Smooth muscle cell (in vitro differentiated cells): Measurements from ENCODE around the gene GBX1. TPM values are rescaled to one million over a fixed set of nuclear protein-coding genes. Genes with fewer than 3 reads are reported as not detected.

Experiments used
- DNase-seq: peaks from one replicate; lab custom pipeline; 2025; ENCODE audit not compliant: unreplicated experiment; lab: John Stamatoyannopoulos, UW
- H2AFZ ChIP-seq: fragments of 200-600 bp; sonication (generic); 2 replicates; pipeline ENCODE4 v1.6.0; 2016; ENCODE audit warnings: antibody characterized with exemption, low read depth, mild to moderate bottlenecking
- H3F3A ChIP-seq: fragments of 200-600 bp; sonication (generic); 2 replicates; pipeline ENCODE4 v1.6.0; 2017; ENCODE audit warnings: antibody characterized with exemption, low read depth
- H3K27ac ChIP-seq: fragments of 200-600 bp; sonication (generic); 2 replicates; pipeline ENCODE4 v1.5.1; 2016; ENCODE audit warnings: low read depth, mild to moderate bottlenecking
- H3K27me3 ChIP-seq: fragments of 200-600 bp; sonication (generic); 2 replicates; pipeline ENCODE4 v1.6.1; 2016; ENCODE audit warnings: low read depth, mild to moderate bottlenecking
- H3K36me3 ChIP-seq: fragments of 200-600 bp; sonication (generic); 2 replicates; pipeline ENCODE4 v1.5.1; 2016; ENCODE audit warnings: low read depth
- H3K4me1 ChIP-seq: fragments of 200-600 bp; sonication (generic); 2 replicates; pipeline ENCODE4 v1.5.1; 2016; ENCODE audit warnings: low read depth
- H3K4me2 ChIP-seq: fragments of 200-600 bp; sonication (generic); 2 replicates; pipeline ENCODE4 v1.6.0; 2016; ENCODE audit warnings: mild to moderate bottlenecking
- H3K4me3 ChIP-seq: fragments of 200-600 bp; sonication (generic); 2 replicates; pipeline ENCODE4 v1.5.1; 2016; ENCODE audit warnings: mild to moderate bottlenecking
- H3K79me2 ChIP-seq: fragments of 200-600 bp; sonication (generic); 2 replicates; pipeline ENCODE4 v1.6.0; 2016; ENCODE audit warnings: low read depth, mild to moderate bottlenecking
- H3K9ac ChIP-seq: fragments of 200-600 bp; sonication (generic); 2 replicates; pipeline ENCODE4 v1.6.0; 2016; ENCODE audit warnings: low read depth
- H3K9me3 ChIP-seq: fragments of 200-600 bp; sonication (generic); replicated peaks from 2 replicates; pipeline ENCODE4 v1.5.1; 2016; ENCODE audit warnings: low read depth
- H4K20me1 ChIP-seq: fragments of 200-600 bp; sonication (generic); 2 replicates; pipeline ENCODE4 v1.6.0; 2016; ENCODE audit warnings: low read depth
- CTCF ChIP-seq: fragments of 200-600 bp; sonication (generic); IDR thresholded peaks from 2 replicates; pipeline ENCODE4 v1.5.1; 2017; ENCODE audit warnings: borderline replicate concordance, mild to moderate bottlenecking, antibody characterized with exemption; ENCODE audit not compliant: insufficient read depth, poor library complexity, severe bottlenecking
- WGBS: methylation state at CpG from one replicate; pipeline ENCODE4 v1.1.7; 2016; ENCODE audit warnings: low lambda C conversion rate; 5-methylcytosine and 5-hydroxymethylcytosine counted together
- polyA plus RNA-seq: library from polyadenylated mRNA; unstranded; fragments of >200 nt; fragmentation: Nextera tagmentation; extraction: Ambion mirVana; gene quantifications from 2 replicates; pipeline ENCODE4 v1.2.1, GENCODE V29; 2016
- total RNA-seq: library from RNA; depleted of rRNA; stranded (reverse); fragments of >200 nt; gene quantifications from 2 replicates; pipeline ENCODE4 v1.2.3, GENCODE V29; 2014

GBX1 gene
- total and polyA plus RNA-seq, 2 experiments from 2014 or later: not detected

GRCh38 chr7:151126491-151127137 is 40.9 kb downstream of the GBX1 start:
- no peak overlapping the region for H3K4me3 ChIP-seq
- no peaks in the 10 kb centered on the region for H3K79me2 ChIP-seq
- no peak overlapping the region for H3K4me2 ChIP-seq
- no peak for DNase-seq
- 88% methylated on average over 11 of the region's 19 CpGs for WGBS
- peaks cover 89% of the 10 kb centered on the region for H4K20me1 ChIP-seq
- TF ChIP-seq CTCF: no peak
- peaks cover 3% of the 10 kb centered on the region for H3F3A ChIP-seq
- no peak overlapping the region for H3K27ac ChIP-seq
- H3K9ac ChIP-seq: no peak overlapping the region
- no peaks in the 10 kb centered on the region for H3K27me3 ChIP-seq
- no peaks in the 10 kb centered on the region for H3K9me3 ChIP-seq
- H2AFZ ChIP-seq: no peak overlapping the region
- no peaks in the 10 kb centered on the region for H3K4me1 ChIP-seq
- H3K36me3 ChIP-seq: no peaks in the 10 kb centered on the region

- Histone ChIP-seq H3K36me3 (no peaks in the 10 kb centered on the region), H2AFZ (no peak overlapping the region)
- WGBS: 8% methylated on average over 37 of the region's 58 CpGs
These were observed 41.5 kb downstream of the GBX1 start for GRCh38 chr7:151125846-151126481.

GRCh38 chr7:151125470-151125845 is 42.0 kb downstream of the GBX1 start:
- no peak overlapping the region for H2AFZ ChIP-seq
- H3K4me3 ChIP-seq: peak overlapping the region; percentile 55
- peaks cover 87% of the 10 kb centered on the region for H4K20me1 ChIP-seq
- no peak overlapping the region for H3K9ac ChIP-seq
- H3K27ac ChIP-seq: no peak overlapping the region
- H3K4me2 ChIP-seq: peak overlapping the region; percentile 100
- H3K79me2 ChIP-seq: no peaks in the 10 kb centered on the region
- TF ChIP-seq CTCF: no peak
- DNase-seq: no peak
- H3K27me3 ChIP-seq: no peaks in the 10 kb centered on the region
- H3F3A ChIP-seq: peaks cover 3% of the 10 kb centered on the region
- no peaks in the 10 kb centered on the region for H3K4me1 ChIP-seq
- H3K9me3 ChIP-seq: no peaks in the 10 kb centered on the region
- no peaks in the 10 kb centered on the region for H3K36me3 ChIP-seq
- 7% methylated on average over 22 of the region's 22 CpGs for WGBS

More at GRCh38 chr7:151125846-151126481, 41.5 kb downstream of the GBX1 start:
- Histone ChIP-seq H3K79me2 (no peaks in the 10 kb centered on the region), H3K27ac (no peak overlapping the region), H3K27me3 (no peaks in the 10 kb centered on the region), H3K4me3 (peak overlapping the region; percentile 55), H4K20me1 (peaks cover 89% of the 10 kb centered on the region), H3K9ac (no peak overlapping the region), H3K4me2 (peak overlapping the region; percentile 100), H3K4me1 (no peaks in the 10 kb centered on the region), H3K9me3 (no peaks in the 10 kb centered on the region), H3F3A (peaks cover 3% of the 10 kb centered on the region)
- DNase-seq: peak; percentile 13
- TF ChIP-seq CTCF: no peak
